H1 (cell line): ENCODE results near the gene GRID2. TPM values are rescaled to one million over a fixed set of nuclear protein-coding genes. Genes with fewer than 3 reads are reported as not detected.

ENCODE experiments used
- BCL11A ChIP-seq, 2 experiments: IDR thresholded peaks; one replicate each; pipeline ENCODE4 v1.6.1; 2011; ENCODE audit warnings: low read depth in 2 of 2, low read length in 2 of 2, mild to moderate bottlenecking in 2 of 2
- CHD7 ChIP-seq: fragments of 300-600 bp; sonication (generic); IDR thresholded peaks from 2 replicates; pipeline ENCODE4 v1.7.1; 2012; ENCODE audit warnings: low read length, moderate library complexity, mild to moderate bottlenecking, inconsistent platforms; ENCODE audit not compliant: insufficient replicate concordance
- CTBP2 ChIP-seq: IDR thresholded peaks from 2 replicates; pipeline ENCODE4 v1.7.0; 2011; ENCODE audit warnings: borderline replicate concordance, mild to moderate bottlenecking, moderate library complexity, mixed read lengths, low read length; ENCODE audit not compliant: insufficient read depth, insufficient read length
- E2F6 ChIP-seq: IDR thresholded peaks from 2 replicates; pipeline ENCODE4 v1.6.1; 2012; ENCODE audit warnings: inconsistent platforms
- JUND ChIP-seq: IDR thresholded peaks from 2 replicates; pipeline ENCODE4 v1.6.1; 2011; ENCODE audit warnings: mild to moderate bottlenecking, improper control_type of control experiment, low read length
- KDM4A ChIP-seq: IDR thresholded peaks from one replicate; pipeline ENCODE4 v1.7.1; 2012; ENCODE audit warnings: low read depth, mild to moderate bottlenecking, moderate library complexity, low read length, inconsistent platforms; ENCODE audit not compliant: severe bottlenecking
- MAFK ChIP-seq: IDR thresholded peaks from 2 replicates; pipeline ENCODE4 v1.6.1; 2012; ENCODE audit warnings: low read depth, mild to moderate bottlenecking, improper control_type of control experiment, low read length
- POLR2A ChIP-seq, 2 experiments: IDR thresholded peaks; 1 replicate in 1 of 2; 2 replicates in 1 of 2; pipeline ENCODE4 v1.6.1; 2011; ENCODE audit warnings: low read depth in 2 of 2, low read length in 2 of 2, mild to moderate bottlenecking in 2 of 2; ENCODE audit errors: control extremely low read depth in 1 of 2
- SIX5 ChIP-seq: IDR thresholded peaks from 2 replicates; pipeline ENCODE4 v1.6.1; 2011; ENCODE audit warnings: mild to moderate bottlenecking, low read depth, low read length
- SP2 ChIP-seq: IDR thresholded peaks from 2 replicates; pipeline ENCODE4 v1.6.1; 2012; ENCODE audit warnings: mild to moderate bottlenecking, low read length, inconsistent platforms
- polyA plus RNA-seq, 7 experiments: library from polyadenylated mRNA; depleted of rRNA in 3 of 7; stranded (reverse) in 5 of 7; unstranded in 2 of 7; fragments of >200 nt in 5 of 7; fragments of 200-250 nt in 2 of 7; gene quantifications; 1 replicate in 5 of 7; 2 replicates in 1 of 7; 4 replicates in 1 of 7; pipeline versions ENCODE4 v1.2.1 to v1.2.3, GENCODE V29; 2011 to 2013; ENCODE audit warnings: missing spikeins in 2 of 7, mixed read lengths in 2 of 7
- total RNA-seq: library from RNA; stranded (reverse); fragmentation: NEBNext Ultra II Directional; extraction: Animal tissue kit (Norgen Biotek cat#: 25700); gene quantifications from 2 replicates; pipeline ENCODE4 v1.2.1, GENCODE V29; 2021

Gene GRID2
- total and polyA plus RNA-seq, 2 of the 8 experiments (the other 6 are each of a cell fraction or from before 2014, with no cell fraction given): 31.1 to 81.9 TPM

GRCh38 chr4:93771640-93772411 is 1468.1 kb downstream of the GRID2 start (continued):
- TF ChIP-seq E2F6 (no peak), POLR2A (IDR thresholded peaks at IDR 0.05; ENCODE audit: control extremely low read depth in 1 of 2, low read depth in 2 of 2, low read length in 2 of 2) (no peak), BCL11A (IDR thresholded peaks at IDR 0.05; ENCODE audit: low read depth in 2 of 2, low read length in 2 of 2) (no peak), SIX5 (no peak), CTBP2 (no peak), SP2 (no peak), MAFK (no peak), KDM4A (no peak), JUND (no peak), CHD7 (no peak)
